Measurements from ENCODE around the gene ZNF732.
"Not testable (repeated sequence)": the region's sequence is repeated elsewhere in the genome, so short reads cannot be mapped to it uniquely, and the experiment has no call there.

The ZNF732 gene

GRCh38 chr4:304969-305680 is at the start of gene ZNF732:
Gene ZNF732 (minus strand): TSS chr4:305474. CDS start chr4:305310, 164 bp downstream.
- FAIRE-seq, result no peak

- FAIRE-seq, result no peak
Observed at GRCh38 chr4:340011-340410, 34.7 kb upstream of the ZNF732 start.

- FAIRE-seq, result no peak
Observed at GRCh38 chr4:338759-339097, 33.5 kb upstream of the ZNF732 start.

GRCh38 chr4:337932-338758 is 32.9 kb upstream of the ZNF732 start:
- FAIRE-seq, result no peak

- FAIRE-seq, result peak; percentile 11
Observed at GRCh38 chr4:337143-337931, 32.1 kb upstream of the ZNF732 start, which contains the start of gene ZNF141. Gene ZNF141 (plus strand): TSS chr4:337814. CDS start chr4:337984, 170 bp downstream.

- FAIRE-seq, result no peak
Observed at GRCh38 chr4:336893-337142, 31.5 kb upstream of the ZNF732 start.

- FAIRE-seq, result no peak
Observed at GRCh38 chr4:336099-336892, 31.0 kb upstream of the ZNF732 start.

GRCh38 chr4:335515-335914 is 30.2 kb upstream of the ZNF732 start:
- no peak for FAIRE-seq

GRCh38 chr4:328729-329128 is 23.5 kb upstream of the ZNF732 start:
- no peak for FAIRE-seq

- no peak for FAIRE-seq
Observed at GRCh38 chr4:314296-314903, 9.1 kb upstream of the ZNF732 start.

- FAIRE-seq, result no peak
Observed at GRCh38 chr4:309807-310206, 4.5 kb upstream of the ZNF732 start.

GRCh38 chr4:306551-306961 is 1.3 kb upstream of the ZNF732 start:
- no peak for FAIRE-seq

- FAIRE-seq, result not testable (repeated sequence)
Observed at GRCh38 chr4:304516-304915, 758 bp downstream of the ZNF732 start.

- no peak for FAIRE-seq
Observed at GRCh38 chr4:302381-302780, 2.9 kb downstream of the ZNF732 start.

GRCh38 chr4:294732-295131 is 10.5 kb downstream of the ZNF732 start:
- no peak for FAIRE-seq

- no peak for FAIRE-seq
Observed at GRCh38 chr4:288891-289290, 16.4 kb downstream of the ZNF732 start.

GRCh38 chr4:273309-274017 is 31.8 kb downstream of the ZNF732 start:
- peak; percentile 82 for FAIRE-seq

- FAIRE-seq, result no peak
Observed at GRCh38 chr4:271492-272103, 33.7 kb downstream of the ZNF732 start.

GRCh38 chr4:259240-259639 is 46.0 kb downstream of the ZNF732 start:
- FAIRE-seq, result not testable (repeated sequence)

- FAIRE-seq, result no peak
Observed at GRCh38 chr4:256492-256891, 48.8 kb downstream of the ZNF732 start.

All from A204.1 (cell line).